GM12874 (cell line): ENCODE measurements around the gene TMEM255A.
A peak's percentile ranks its signal among the peaks of the same experiment; 100 is the strongest.

ENCODE experiments used
- CTCF ChIP-seq: IDR thresholded peaks from 2 replicates; pipeline ENCODE4 v1.5.1; 2011; ENCODE audit warnings: low read depth, mild to moderate bottlenecking, control low read depth, low read length, moderate library complexity; ENCODE audit not compliant: insufficient read depth

TMEM255A gene

GRCh38 chrX:120238933-120239332 lies 72.3 kb downstream of the TMEM255A start:
- TF ChIP-seq CTCF = no peak

GRCh38 chrX:120236687-120237479 lies 74.4 kb downstream of the TMEM255A start:
- TF ChIP-seq CTCF = no peak

- no peak for TF ChIP-seq CTCF
These were observed 76.0 kb downstream of the TMEM255A start for GRCh38 chrX:120235284-120235683.

GRCh38 chrX:120228187-120228908 lies 82.9 kb downstream of the TMEM255A start:
- no peak for TF ChIP-seq CTCF

- no peak for TF ChIP-seq CTCF
These were observed 86.9 kb downstream of the TMEM255A start for GRCh38 chrX:120224388-120224787.

- no peak for TF ChIP-seq CTCF
These were observed 87.9 kb downstream of the TMEM255A start for GRCh38 chrX:120223374-120223773.

- TF ChIP-seq CTCF = peak; percentile 58
These were observed 97.6 kb downstream of the TMEM255A start for GRCh38 chrX:120213438-120214265.
